ENCODE measurements around the gene SOST. TPM values are rescaled to one million over a fixed set of nuclear protein-coding genes. Genes with fewer than 3 reads are reported as not detected.

The SOST gene
- total RNA-seq, 1 experiment from 2014 or later, result not detected

DNA sequence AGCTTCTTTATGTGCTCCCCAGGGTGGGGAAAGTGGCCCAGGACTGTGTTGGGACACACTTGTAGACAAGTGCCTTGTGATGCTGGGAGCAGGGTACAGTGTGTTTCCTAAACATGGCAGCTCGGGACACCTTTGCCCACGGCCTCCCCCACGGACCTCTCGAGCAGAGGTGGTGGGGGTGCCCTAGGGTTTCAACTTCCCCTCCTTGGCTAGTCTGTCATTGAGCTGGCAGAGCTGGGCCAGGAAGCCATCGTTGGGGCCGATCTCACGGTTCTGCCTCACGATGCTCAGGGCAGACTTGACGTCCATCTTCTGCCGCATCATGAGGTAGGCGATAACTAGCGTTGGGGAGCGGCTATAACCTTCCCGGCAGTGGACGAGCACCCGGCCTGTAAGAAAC, 10.8 kb upstream of the SOST start:
- no peaks in the 10 kb centered on the region for H3K79me1 ChIP-seq (ENCODE audit: insufficient read depth, low read depth, low read length, poor library complexity, severe bottlenecking)
- no peak overlapping the region for H4K91ac ChIP-seq (ENCODE audit: insufficient read length, low read depth, low read length)
- H3K79me2 ChIP-seq (ENCODE audit: insufficient read depth, low read length), result no peaks in the 10 kb centered on the region
- Mint-ChIP-seq H3K9me3 (no peaks in the 10 kb centered on the region), H3K27ac (no peak overlapping the region), H3K4me3 (no peak overlapping the region), H3K4me1 (peaks cover 3 to 4% of the 10 kb centered on the region in 2 experiments), H3K27me3 (ENCODE audit: low read depth) (no peaks in the 10 kb centered on the region), H3K36me3 (ENCODE audit: insufficient read depth in 1 of 3, low read depth in 3 of 3) (peaks cover 4 to 55% (median 49%) of the 10 kb centered on the region in 3 experiments)
- no peak overlapping the region for H3K23ac ChIP-seq (ENCODE audit: insufficient read length, low read depth, low read length)
- no peaks in the 10 kb centered on the region for H4K20me1 ChIP-seq (ENCODE audit: control insufficient read depth, insufficient read depth, insufficient read length)
- no peak overlapping the region for H3K14ac ChIP-seq (ENCODE audit: insufficient read depth, low read length)
- H3K9ac ChIP-seq (ENCODE audit: extremely low read depth, insufficient read length, low read length), result no peak overlapping the region
- no peak overlapping the region for H4K8ac ChIP-seq (replicated peaks; ENCODE audit: insufficient read length, low read depth, low read length)
- no peaks in the 10 kb centered on the region for H3K9me3 ChIP-seq (ENCODE audit: control insufficient read depth, low read depth, low read length)
- no peak overlapping the region for H4K5ac ChIP-seq (ENCODE audit: insufficient read length, low read depth, low read length)
- H2BK20ac ChIP-seq (ENCODE audit: low read depth, low read length, poor library complexity, severe bottlenecking), result no peak overlapping the region
- H3T11ph ChIP-seq (ENCODE audit: low read length), result no peak overlapping the region
- no peaks in the 10 kb centered on the region for H3K23me2 ChIP-seq (ENCODE audit: insufficient read length, low read depth, low read length, poor library complexity, severe bottlenecking)
- no peak for TF ChIP-seq CTCF (conservative IDR thresholded peaks at IDR 0.05)
- no peak overlapping the region for H3K4ac ChIP-seq (ENCODE audit: low read depth, low read length)
- H2AK5ac ChIP-seq (ENCODE audit: insufficient read length, low read length), result no peak overlapping the region
- H2BK15ac ChIP-seq (ENCODE audit: low read depth, low read length), result no peak overlapping the region
- DNase-seq, result no peak
- no peak overlapping the region for H3K27ac ChIP-seq (ENCODE audit: insufficient read length, low read depth, low read length)
- H2AFZ ChIP-seq (ENCODE audit: low read length), result no peak overlapping the region
- no peak overlapping the region for H3K4me2 ChIP-seq (ENCODE audit: insufficient read depth, insufficient read length, low read length)
- H2BK120ac ChIP-seq (ENCODE audit: low read depth, low read length, poor library complexity, severe bottlenecking), result no peak overlapping the region
- H3K4me1 ChIP-seq (ENCODE audit: insufficient read depth, low read length), result no peaks in the 10 kb centered on the region
- no peaks in the 10 kb centered on the region for H3K27me3 ChIP-seq (ENCODE audit: insufficient read depth, low read length)
- no peak overlapping the region for H3K56ac ChIP-seq (ENCODE audit: insufficient read length, low read depth, low read length)
- no CpG with 5 or more reads among the region's 16 CpGs for WGBS (ENCODE audit: extremely low coverage, insufficient read length, low lambda C conversion rate)
- no peak overlapping the region for H2BK12ac ChIP-seq (ENCODE audit: insufficient read length, low read depth, low read length)
- H2BK5ac ChIP-seq (ENCODE audit: insufficient read length, low read length), result no peak overlapping the region
- no peak overlapping the region for H3K18ac ChIP-seq (ENCODE audit: insufficient read length, low read depth, low read length)

Data from H9 (cell line).